ENCODE results near the gene ELMO1.

GRCh38 chr7:37197108-37197507 is 251.6 kb downstream of the ELMO1 start:
- TF ChIP-seq CTCF (IDR thresholded peaks at IDR 0.05): no peak
- no peak for TF ChIP-seq POLR2AphosphoS5 (IDR thresholded peaks at IDR 0.05)
